ENCODE results near the gene MOB1B. TPM values are rescaled to one million over a fixed set of nuclear protein-coding genes. Genes with fewer than 3 reads are reported as not detected.

Gene MOB1B
- polyA plus RNA-seq (2013, experiment 1 of 2): 26.5 TPM
- polyA plus RNA-seq (2013, experiment 2 of 2): 25.2 TPM

GRCh38 chr4:70901984-70902576, at the start of gene MOB1B:
MOB1B (plus strand) TSS chr4:70902369; CDS start chr4:70902537, 168 bp downstream.
- H3K4me3 ChIP-seq (ENCODE audit: extremely low read depth, insufficient read depth, low read length, poor library complexity, severe bottlenecking): peak within 1 kb of the TSS; percentile 93
- peaks cover 30% of the 10 kb centered on the region for H3K36me3 ChIP-seq (ENCODE audit: control insufficient read depth, insufficient read depth, low read length)
- peak within 1 kb of the TSS; percentile 85 for H3K27ac ChIP-seq (ENCODE audit: low read depth, low read length, severe bottlenecking)
- H3K9me3 ChIP-seq (ENCODE audit: control insufficient read depth, low read length): no peaks in the 10 kb centered on the region
- no peaks in the 10 kb centered on the region for H3K4me1 ChIP-seq (ENCODE audit: control insufficient read depth, insufficient read depth, low read length, poor library complexity, severe bottlenecking)
- WGBS, 2 experiments (ENCODE audit: insufficient coverage in 2 of 2): 0% methylated on average over 28 to 34 of the region's 47 CpGs

GRCh38 chr4:70855464-70855863, 46.7 kb upstream of the MOB1B start:
- WGBS, 2 experiments (ENCODE audit: insufficient coverage in 2 of 2): 100% methylated on average over 1 of the region's 2 CpGs; no CpG with 5 or more reads in 1 of the 2 experiments
- Histone ChIP-seq H3K4me1 (ENCODE audit: control insufficient read depth, insufficient read depth, low read length, poor library complexity, severe bottlenecking) (no peaks in the 10 kb centered on the region), H3K9me3 (ENCODE audit: control insufficient read depth, low read length) (no peaks in the 10 kb centered on the region), H3K36me3 (ENCODE audit: control insufficient read depth, insufficient read depth, low read length) (no peaks in the 10 kb centered on the region), H3K27ac (ENCODE audit: low read depth, low read length, severe bottlenecking) (no peak overlapping the region), H3K4me3 (ENCODE audit: extremely low read depth, insufficient read depth, low read length, poor library complexity, severe bottlenecking) (no peak overlapping the region)

- H3K36me3 ChIP-seq (ENCODE audit: control insufficient read depth, insufficient read depth, low read length): no peaks in the 10 kb centered on the region
- H3K9me3 ChIP-seq (ENCODE audit: control insufficient read depth, low read length): no peaks in the 10 kb centered on the region
- no peaks in the 10 kb centered on the region for H3K4me1 ChIP-seq (ENCODE audit: control insufficient read depth, insufficient read depth, low read length, poor library complexity, severe bottlenecking)
- 40% methylated on average over 1 to 2 of the region's 4 CpGs for WGBS, 2 experiments (ENCODE audit: insufficient coverage in 2 of 2)
- H3K27ac ChIP-seq (ENCODE audit: low read depth, low read length, severe bottlenecking): no peak overlapping the region
- no peak overlapping the region for H3K4me3 ChIP-seq (ENCODE audit: extremely low read depth, insufficient read depth, low read length, poor library complexity, severe bottlenecking)
These were observed 43.7 kb upstream of the MOB1B start for GRCh38 chr4:70858454-70858853.

DNA sequence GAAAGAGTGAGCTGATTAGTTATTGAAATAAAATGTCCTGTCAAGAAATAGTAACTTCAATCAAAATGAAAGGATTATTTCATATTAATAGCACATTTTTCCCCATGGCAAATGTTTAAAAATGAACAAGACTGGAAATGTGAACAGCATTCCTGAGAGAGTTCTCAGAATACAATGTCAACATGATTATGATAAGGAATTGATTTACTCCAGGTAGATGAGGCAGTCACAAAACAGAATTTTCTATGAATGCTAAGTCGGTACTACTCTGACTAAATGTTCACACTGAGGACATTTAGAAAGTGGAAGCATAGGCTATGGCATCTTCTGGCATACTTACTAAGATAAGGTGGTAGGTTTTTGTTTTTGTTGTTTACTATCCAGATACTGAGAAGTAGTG, 43.1 kb upstream of the MOB1B start:
- Histone ChIP-seq H3K4me1 (ENCODE audit: control insufficient read depth, insufficient read depth, low read length, poor library complexity, severe bottlenecking) (no peaks in the 10 kb centered on the region), H3K9me3 (ENCODE audit: control insufficient read depth, low read length) (no peaks in the 10 kb centered on the region), H3K36me3 (ENCODE audit: control insufficient read depth, insufficient read depth, low read length) (no peaks in the 10 kb centered on the region), H3K4me3 (ENCODE audit: extremely low read depth, insufficient read depth, low read length, poor library complexity, severe bottlenecking) (no peak overlapping the region), H3K27ac (ENCODE audit: low read depth, low read length, severe bottlenecking) (no peak overlapping the region)
- 100% methylated on average over 1 of the region's 1 CpG for WGBS, 2 experiments (ENCODE audit: insufficient coverage in 2 of 2)

GRCh38 chr4:70863099-70863790, 38.9 kb upstream of the MOB1B start:
- H3K4me3 ChIP-seq (ENCODE audit: extremely low read depth, insufficient read depth, low read length, poor library complexity, severe bottlenecking): no peak overlapping the region
- H3K36me3 ChIP-seq (ENCODE audit: control insufficient read depth, insufficient read depth, low read length): no peaks in the 10 kb centered on the region
- no peak overlapping the region for H3K27ac ChIP-seq (ENCODE audit: low read depth, low read length, severe bottlenecking)
- no peaks in the 10 kb centered on the region for H3K9me3 ChIP-seq (ENCODE audit: control insufficient read depth, low read length)
- H3K4me1 ChIP-seq (ENCODE audit: control insufficient read depth, insufficient read depth, low read length, poor library complexity, severe bottlenecking): no peaks in the 10 kb centered on the region
- WGBS, 2 experiments (ENCODE audit: insufficient coverage in 2 of 2): 50 to 62% methylated on average over 2 to 3 of the region's 6 CpGs

DNA sequence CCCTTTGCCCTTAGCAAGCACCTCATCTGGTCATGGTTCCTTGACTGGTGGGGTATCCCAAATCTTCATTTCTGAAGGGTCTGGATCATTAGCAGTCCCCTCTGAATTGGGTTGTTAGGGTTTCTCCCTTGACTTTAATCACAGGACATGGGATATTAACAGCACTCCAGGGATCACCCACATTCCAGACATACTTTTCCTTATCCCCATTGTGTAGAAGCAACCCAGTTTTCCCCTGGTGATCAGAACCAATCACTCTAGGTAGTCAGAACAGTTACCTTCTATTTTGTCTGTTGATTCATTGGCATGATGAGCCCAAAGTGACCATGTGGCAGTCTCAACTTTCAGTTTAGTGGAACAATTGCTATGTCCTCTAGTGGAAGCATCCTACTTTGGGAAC, 33.4 kb upstream of the MOB1B start:
- no peaks in the 10 kb centered on the region for H3K36me3 ChIP-seq (ENCODE audit: control insufficient read depth, insufficient read depth, low read length)
- H3K4me1 ChIP-seq (ENCODE audit: control insufficient read depth, insufficient read depth, low read length, poor library complexity, severe bottlenecking): no peaks in the 10 kb centered on the region
- H3K9me3 ChIP-seq (ENCODE audit: control insufficient read depth, low read length): no peaks in the 10 kb centered on the region
- no peak overlapping the region for H3K4me3 ChIP-seq (ENCODE audit: extremely low read depth, insufficient read depth, low read length, poor library complexity, severe bottlenecking)
- H3K27ac ChIP-seq (ENCODE audit: low read depth, low read length, severe bottlenecking): no peak overlapping the region

- Histone ChIP-seq H3K27ac (ENCODE audit: low read depth, low read length, severe bottlenecking) (no peak overlapping the region), H3K4me3 (ENCODE audit: extremely low read depth, insufficient read depth, low read length, poor library complexity, severe bottlenecking) (no peak overlapping the region), H3K36me3 (ENCODE audit: control insufficient read depth, insufficient read depth, low read length) (no peaks in the 10 kb centered on the region), H3K9me3 (ENCODE audit: control insufficient read depth, low read length) (no peaks in the 10 kb centered on the region), H3K4me1 (ENCODE audit: control insufficient read depth, insufficient read depth, low read length, poor library complexity, severe bottlenecking) (no peaks in the 10 kb centered on the region)
- 100% methylated on average over 1 of the region's 3 CpGs; no CpG with 5 or more reads in 1 of the 2 experiments for WGBS, 2 experiments (ENCODE audit: insufficient coverage in 2 of 2)
These were observed 29.0 kb upstream of the MOB1B start for GRCh38 chr4:70873216-70873615.

DNA sequence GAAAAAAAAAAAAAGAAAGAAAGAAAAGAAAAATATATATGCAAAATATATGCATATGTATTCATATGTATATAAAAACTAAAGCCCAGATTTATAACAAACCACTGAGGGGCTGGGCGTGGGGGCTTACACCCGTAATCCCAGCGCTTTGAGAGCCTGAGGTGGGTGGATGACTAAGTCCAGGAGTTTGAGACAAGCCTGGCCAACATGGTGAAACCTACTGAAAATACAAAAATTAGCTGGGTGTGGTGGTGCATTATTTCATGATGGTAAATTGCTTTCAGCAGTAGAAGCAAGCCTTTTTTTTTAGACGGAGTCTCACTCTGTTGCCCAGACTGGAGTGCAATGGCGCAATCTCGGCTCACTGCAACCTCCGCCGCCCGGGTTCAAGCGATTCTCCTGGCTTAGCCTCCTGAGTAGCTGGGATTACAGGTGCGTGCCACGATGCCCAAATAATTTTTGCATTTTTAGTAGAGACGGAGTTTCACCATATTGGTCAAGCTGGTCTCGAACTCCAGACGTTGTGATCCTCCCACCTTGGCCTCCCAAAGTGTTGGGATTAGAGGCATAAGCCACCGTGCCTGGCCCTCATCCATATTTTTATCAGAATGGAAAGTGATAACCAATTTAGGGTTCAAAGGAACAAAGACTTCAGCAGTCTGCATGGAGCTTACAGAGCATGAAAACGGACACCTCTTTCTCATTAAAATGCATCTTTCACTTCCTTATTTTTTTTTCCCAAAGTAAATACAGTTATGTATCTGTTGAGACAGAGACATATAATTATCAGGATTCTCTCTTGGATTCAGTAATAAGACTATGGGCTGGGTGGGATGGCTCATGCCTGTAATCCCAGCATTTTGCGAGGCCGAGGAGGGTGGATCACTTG, 27.7 kb upstream of the MOB1B start:
- H3K4me1 ChIP-seq (ENCODE audit: control insufficient read depth, insufficient read depth, low read length, poor library complexity, severe bottlenecking): no peaks in the 10 kb centered on the region
- H3K4me3 ChIP-seq (ENCODE audit: extremely low read depth, insufficient read depth, low read length, poor library complexity, severe bottlenecking): no peak overlapping the region
- H3K27ac ChIP-seq (ENCODE audit: low read depth, low read length, severe bottlenecking): no peak overlapping the region
- H3K36me3 ChIP-seq (ENCODE audit: control insufficient read depth, insufficient read depth, low read length): no peaks in the 10 kb centered on the region
- WGBS, 2 experiments (ENCODE audit: insufficient coverage in 2 of 2): 90 to 93% methylated on average over 14 to 15 of the region's 19 CpGs
- no peaks in the 10 kb centered on the region for H3K9me3 ChIP-seq (ENCODE audit: control insufficient read depth, low read length)

- Histone ChIP-seq H3K4me1 (ENCODE audit: control insufficient read depth, insufficient read depth, low read length, poor library complexity, severe bottlenecking) (no peaks in the 10 kb centered on the region), H3K27ac (ENCODE audit: low read depth, low read length, severe bottlenecking) (no peak overlapping the region), H3K9me3 (ENCODE audit: control insufficient read depth, low read length) (no peaks in the 10 kb centered on the region), H3K4me3 (ENCODE audit: extremely low read depth, insufficient read depth, low read length, poor library complexity, severe bottlenecking) (no peak overlapping the region), H3K36me3 (ENCODE audit: control insufficient read depth, insufficient read depth, low read length) (no peaks in the 10 kb centered on the region)
- no CpG with 5 or more reads among the region's 3 CpGs for WGBS, 2 experiments (ENCODE audit: insufficient coverage in 2 of 2)
These were observed 24.6 kb upstream of the MOB1B start for GRCh38 chr4:70877556-70877955.

- Histone ChIP-seq H3K27ac (ENCODE audit: low read depth, low read length, severe bottlenecking) (no peak overlapping the region), H3K4me3 (ENCODE audit: extremely low read depth, insufficient read depth, low read length, poor library complexity, severe bottlenecking) (no peak overlapping the region), H3K9me3 (ENCODE audit: control insufficient read depth, low read length) (no peaks in the 10 kb centered on the region), H3K36me3 (ENCODE audit: control insufficient read depth, insufficient read depth, low read length) (no peaks in the 10 kb centered on the region), H3K4me1 (ENCODE audit: control insufficient read depth, insufficient read depth, low read length, poor library complexity, severe bottlenecking) (no peaks in the 10 kb centered on the region)
- no CpG with 5 or more reads among the region's 3 CpGs for WGBS, 2 experiments (ENCODE audit: insufficient coverage in 2 of 2)
These were observed 21.4 kb upstream of the MOB1B start for GRCh38 chr4:70880739-70881138.

All from mesodermal cell (in vitro differentiated cells).